K562 (cell line): Measurements from ENCODE around the gene GPR35. TPM values are rescaled to one million over a fixed set of nuclear protein-coding genes. Genes with fewer than 3 reads are reported as not detected.

ENCODE experiments used
- ATAC-seq: fragments of 200-7000 bp; cut with Tn5 transposase; 3 replicates; pipeline ENCODE4 v1.9.1; 2020; ENCODE audit warnings: moderate library complexity
- BruUV-seq: library from RNA; stranded (reverse); fragments of 400-500 nt; replicated peaks from 2 replicates; lab custom pipeline; 2021; lab: Mats Ljungman, UMichigan
- CTCF ChIA-PET: fragments of 300-600 bp; formaldehyde crosslinking; extraction: SDS; loops from one replicate; lab custom pipeline; 2021; ENCODE audit warnings: low intra/inter-chr PET ratio; lab: Yijun Ruan, JAX
- POLR2A ChIA-PET: fragments of 300-600, 350-650 bp; sonication (Branson Sonifier 250); formaldehyde crosslinking; extraction: SDS; loops from one replicate; lab custom pipeline; 2021; ENCODE audit warnings: antibody characterized with exemption, inconsistent platforms; lab: Yijun Ruan, JAX
- DNase-seq, 4 experiments: peaks; one replicate each; pipeline versions ENCODE4 v3.0.0 to v3.0.0-alpha.2; 2011 to 2018; ENCODE audit warnings: low spot score in 3 of 4, mixed read lengths in 3 of 4; ENCODE audit errors: extremely low read depth in 1 of 4
- FAIRE-seq: peaks from 2 replicates; lab custom pipeline; 2011; peaks lifted over from hg19 to GRCh38; lab: Jason Lieb, UNC
- H2AFZ ChIP-seq: 2 replicates; pipeline ENCODE4 v1.6.0; 2011; ENCODE audit warnings: low read depth, low read length, control low read depth, inconsistent platforms
- H3K27ac ChIP-seq: fragments of 200-600 bp; 3 replicates; pipeline ENCODE4 v1.8.0; 2011; ENCODE audit warnings: low read depth, mild to moderate bottlenecking, control low read depth, inconsistent platforms, low read length, moderate library complexity, mixed read lengths; ENCODE audit errors: extremely low read depth
- H3K27me3 ChIP-seq, 2 experiments: fragments of 300-600 bp in 1 of 2; 2 replicates in 1 of 2; 3 replicates in 1 of 2; pipeline versions ENCODE4 v1.6.0 to v1.8.0; 2011; ENCODE audit warnings: inconsistent platforms in 2 of 2, low read length in 2 of 2, mild to moderate bottlenecking in 1 of 2, mixed read lengths in 1 of 2, moderate library complexity in 1 of 2; ENCODE audit not compliant: control insufficient read depth in 2 of 2, insufficient read depth in 2 of 2
- H3K36me3 ChIP-seq: fragments of 300-600 bp; 3 replicates; pipeline ENCODE4 v1.8.0; 2011; ENCODE audit warnings: mild to moderate bottlenecking, low read length, inconsistent platforms; ENCODE audit not compliant: control insufficient read depth, insufficient read depth
- H3K4me1 ChIP-seq, 2 experiments: fragments of 200-600 bp in 1 of 2; replicated peaks in 1 of 2; 2 replicates in 1 of 2; 3 replicates in 1 of 2; pipeline versions ENCODE4 v1.5.1 to v1.8.0; 2011; ENCODE audit warnings: inconsistent platforms in 2 of 2, low read length in 2 of 2, mild to moderate bottlenecking in 1 of 2, mixed read lengths in 1 of 2, moderate library complexity in 1 of 2; ENCODE audit not compliant: control insufficient read depth in 2 of 2, insufficient read depth in 2 of 2
- H3K4me2 ChIP-seq: 2 replicates; pipeline ENCODE4 v1.6.1; 2011; ENCODE audit warnings: low read length, control low read depth, inconsistent platforms, mixed read lengths; ENCODE audit not compliant: insufficient read depth
- H3K4me3 ChIP-seq: fragments of 200-600 bp; sonication (generic), shearing (Covaris generic); 2 replicates; pipeline ENCODE4 v1.5.1; 2016; ENCODE audit warnings: control low read depth, inconsistent platforms
- H3K79me2 ChIP-seq: fragments of 200-600 bp; 3 replicates; pipeline ENCODE4 v1.8.0; 2011; ENCODE audit warnings: low read length, inconsistent platforms; ENCODE audit not compliant: control insufficient read depth, insufficient read depth
- H3K9ac ChIP-seq, 2 experiments: 2 replicates each; pipeline versions ENCODE4 v1.6.0 to v1.6.1; 2011; ENCODE audit warnings: low read depth in 2 of 2, low read length in 2 of 2, control low read depth in 1 of 2, inconsistent platforms in 1 of 2, mild to moderate bottlenecking in 1 of 2, mixed read lengths in 1 of 2; ENCODE audit not compliant: insufficient read depth in 1 of 2
- H3K9me1 ChIP-seq: one replicate; pipeline ENCODE4 v1.6.0; 2011; ENCODE audit warnings: inconsistent platforms, mild to moderate bottlenecking, low read length, moderate library complexity; ENCODE audit not compliant: control insufficient read depth, insufficient read depth
- H3K9me3 ChIP-seq: replicated peaks from 2 replicates; pipeline ENCODE4 v1.5.1; 2011; ENCODE audit warnings: low read depth, low read length, inconsistent platforms; ENCODE audit not compliant: control insufficient read depth, insufficient read depth
- H4K20me1 ChIP-seq: replicated peaks from 2 replicates; pipeline ENCODE4 v1.6.1; 2011; ENCODE audit warnings: low read length, inconsistent platforms, mixed read lengths; ENCODE audit not compliant: control insufficient read depth, insufficient read depth
- CHD1 ChIP-seq: fragments of 200-600 bp; sonication (generic); IDR thresholded peaks from one replicate; pipeline ENCODE4 v1.6.1; 2012; ENCODE audit warnings: mild to moderate bottlenecking, moderate library complexity, low read length, inconsistent platforms
- FOS ChIP-seq: IDR thresholded peaks from 3 replicates; pipeline ENCODE4 v1.6.1; 2011; ENCODE audit not compliant: insufficient read length; ENCODE audit errors: extremely low read depth
- HDAC2 ChIP-seq: fragments of 450-650 bp; IDR thresholded peaks from 2 replicates; pipeline ENCODE4 v1.6.1; 2016; ENCODE audit warnings: mild to moderate bottlenecking
- LCOR ChIP-seq: sonication (generic); formaldehyde crosslinking; IDR thresholded peaks from 2 replicates; pipeline ENCODE4 v1.8.0; 2022; ENCODE audit warnings: mild to moderate bottlenecking, missing genetic modification reagents
- SAFB2 ChIP-seq: fragments of 200-400 bp; formaldehyde crosslinking; IDR thresholded peaks from 2 replicates; pipeline ENCODE4 v1.6.1; 2018; ENCODE audit warnings: borderline replicate concordance, low read length, low read depth, moderate library complexity; ENCODE audit not compliant: severe bottlenecking
- SIRT6 ChIP-seq: IDR thresholded peaks from one replicate; pipeline ENCODE4 v1.6.1; 2012; ENCODE audit warnings: low read depth, mild to moderate bottlenecking, control low read depth, inconsistent platforms, low read length, moderate library complexity
- SMARCC2 ChIP-seq: fragments of 450-650 bp; IDR thresholded peaks from 2 replicates; pipeline ENCODE4 v1.6.1; 2017; ENCODE audit warnings: antibody characterized with exemption, moderate library complexity, mild to moderate bottlenecking, low read depth
- ZNF551 ChIP-seq: fragments of 250-450 bp; sonication (Bioruptor Pico); IDR thresholded peaks from 2 replicates; pipeline ENCODE4 v1.5.0; 2021; ENCODE audit warnings: mild to moderate bottlenecking, moderate library complexity
- ZNF586 ChIP-seq: fragments of 450-650 bp; formaldehyde crosslinking; conservative IDR thresholded peaks from 2 replicates; pipeline ENCODE4 v1.4.0; 2020; ENCODE audit warnings: mild to moderate bottlenecking, moderate library complexity
- ZNF76 ChIP-seq: fragments of 250-450 bp; sonication (Bioruptor Pico); IDR thresholded peaks from 2 replicates; pipeline ENCODE4 v1.4.0; 2020; ENCODE audit warnings: mild to moderate bottlenecking, moderate library complexity, borderline replicate concordance
- ZNF778 ChIP-seq: fragments of 450-650 bp; formaldehyde crosslinking; IDR thresholded peaks from 2 replicates; pipeline ENCODE4 v1.4.0; 2020; ENCODE audit warnings: mild to moderate bottlenecking, moderate library complexity
- WGBS: fragments of 100-300 bp; shearing (Covaris generic); methylation state at CpG from one replicate; pipeline ENCODE4 v1.1.6; 2016; ENCODE audit warnings: low coverage, mixed read lengths; ENCODE audit not compliant: insufficient coverage; ENCODE audit errors: missing lambda C conversion rate; 5-methylcytosine and 5-hydroxymethylcytosine counted together
- in situ Hi-C: fragments of 300-500 bp; cut with MboI; formaldehyde crosslinking; loops from 4 replicates; pipeline ENCODE4 v1.15.0; 2018; ENCODE audit warnings: inconsistent platforms, mixed read lengths
- intact Hi-C: fragments of 100-400 bp; cut with micrococcal nuclease; formaldehyde crosslinking; loops from 2 replicates; pipeline ENCODE4 v1.14.2; 2022
- polyA plus RNA-seq, 8 experiments: library from polyadenylated mRNA; depleted of rRNA in 4 of 8; stranded (reverse) in 5 of 8; unstranded in 3 of 8; fragments of >200 nt; fragmentation: Nextera tagmentation in 2 of 8; fragmentation: Illumina TruSeq in 1 of 8; extraction: Ambion mirVana in 2 of 8; extraction: Trizol in 1 of 8; gene quantifications; 2 replicates each; pipeline versions ENCODE4 v1.2.1 to v1.2.3, GENCODE V29; 2011 to 2014; ENCODE audit warnings: inconsistent platforms in 1 of 8, missing spikeins in 1 of 8
- total RNA-seq, 7 experiments: library from RNA; depleted of rRNA in 6 of 7; stranded (reverse); fragments of >200 nt in 6 of 7; fragmentation: Illumina TruSeq in 2 of 7; extraction: Trizol in 2 of 7; gene quantifications; 2 replicates each; pipeline versions ENCODE4 v1.2.1 to v1.2.3, GENCODE V29; 2011 to 2021; ENCODE audit warnings: low replicate concordance in 1 of 7
- TF ChIP-seq, protein P1 (sequence below), 2 experiments: fragments of 450-650 bp in 1 of 2; sonication (generic) in 1 of 2; formaldehyde crosslinking; conservative IDR thresholded peaks; 2 replicates each; pipeline versions ENCODE4 v1.4.0 to v1.8.1; 2020 to 2022; ENCODE audit warnings: mild to moderate bottlenecking in 1 of 2, missing genetic modification reagents in 1 of 2
- TF ChIP-seq, protein P2 (sequence below): sonication (generic); formaldehyde crosslinking; IDR thresholded peaks from 2 replicates; pipeline ENCODE4 v1.8.0; 2023; ENCODE audit warnings: mild to moderate bottlenecking, missing genetic modification reagents

GPR35 gene
- total and polyA plus RNA-seq, 9 of the 15 experiments (the other 6 are each of a cell fraction or from before 2014, with no cell fraction given): 0.04 to 0.50 (median 0.29) TPM; not detected in 3

DNA sequence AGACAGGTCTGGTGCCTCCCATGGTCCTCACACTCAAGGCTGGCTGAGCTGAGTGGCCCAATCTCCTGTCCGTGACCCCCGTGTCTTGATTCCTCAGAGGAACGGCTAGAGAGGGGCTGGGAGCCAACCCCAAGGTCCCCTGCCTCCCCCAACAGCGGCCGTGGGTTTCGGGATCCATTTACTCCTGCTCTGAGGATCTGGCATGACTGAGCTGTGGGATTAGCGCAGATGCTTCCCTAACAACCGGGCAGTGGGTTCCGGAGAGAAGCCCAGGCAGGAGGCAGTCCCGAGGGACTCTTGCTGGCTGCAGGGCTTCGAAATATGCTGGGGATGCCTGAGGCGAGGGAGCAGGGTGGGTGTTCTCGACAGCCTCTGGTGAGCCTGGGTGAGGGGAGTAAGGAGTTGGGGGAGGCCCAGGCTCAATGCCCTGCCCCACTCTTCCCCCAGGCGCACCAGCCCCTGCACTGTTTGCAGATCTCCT lies 18.9 kb downstream of the GPR35 start:
- no peak overlapping the region for H2AFZ ChIP-seq
- DNase-seq: no peak
- H3K9me3 ChIP-seq: no peaks in the 10 kb centered on the region
- no peaks in the 10 kb centered on the region for H3K79me2 ChIP-seq
- no peak overlapping the region for H3K27ac ChIP-seq
- in situ Hi-C loops (no loop called here), intact Hi-C loops (no loop called here)
- WGBS: 0% methylated on average over 9 of the region's 14 CpGs
- POLR2A ChIA-PET: interaction anchor here (1.1 kb wide), 1 partner anchor 19 kb away, joined by 3 read pairs; the partner anchor contains the start of gene GPR35
- CTCF ChIA-PET: no interaction called here
- H3K27me3 ChIP-seq: peaks cover 12 to 61% of the 10 kb centered on the region in 2 experiments; a peak in 4 of 5 replicates
- TF ChIP-seq FOS: no peak
- FAIRE-seq: no peak
- H3K9ac ChIP-seq: no peak overlapping the region
- no peaks in the 10 kb centered on the region for H3K36me3 ChIP-seq
- H3K9me1 ChIP-seq: no peaks in the 10 kb centered on the region
- no TSS peak for BruUV-seq
- no peak overlapping the region for H3K4me2 ChIP-seq
- no peaks in the 10 kb centered on the region for H4K20me1 ChIP-seq
- no peak overlapping the region for H3K4me3 ChIP-seq
- ATAC-seq: no peak
- H3K4me1 ChIP-seq: peaks cover 0 to 7% of the 10 kb centered on the region in 2 experiments; a peak in 1 of 5 replicates

DNA sequence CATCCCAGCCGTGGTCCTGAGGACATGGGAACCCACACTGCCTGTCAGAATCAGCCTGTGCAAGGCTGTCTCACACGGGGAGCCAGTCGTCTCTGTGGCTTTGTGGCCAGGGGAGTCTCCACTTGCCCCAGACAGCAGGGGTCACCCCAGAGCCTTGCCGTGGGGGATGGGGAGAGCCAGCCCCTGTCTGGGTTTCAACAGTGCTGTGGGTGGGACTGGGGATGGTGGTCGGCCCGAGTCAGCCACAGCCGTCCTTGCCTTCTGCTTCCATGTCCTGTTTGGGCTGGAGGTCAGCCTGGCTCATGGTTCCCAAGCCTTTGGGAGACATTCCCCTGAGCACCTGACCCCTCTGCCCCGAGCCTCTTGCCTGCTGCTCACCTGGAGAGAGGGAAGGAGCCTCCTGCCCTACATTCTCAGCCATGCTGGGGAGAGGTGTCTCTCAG lies 19.6 kb downstream of the GPR35 start:
- no TSS peak for BruUV-seq

More for the DNA sequence above, 19.6 kb downstream of the GPR35 start:
- no peak for ATAC-seq
- H3K4me1 ChIP-seq: peaks cover 0 to 7% of the 10 kb centered on the region in 2 experiments; a peak in 1 of 5 replicates
- H3K27me3 ChIP-seq: peaks cover 12 to 55% of the 10 kb centered on the region in 2 experiments; a peak in 4 of 5 replicates
- no peaks in the 10 kb centered on the region for H3K9me3 ChIP-seq
- TF ChIP-seq ZNF586 (CRISPR knock-in tag): no peak
- no peak for TF ChIP-seq ZNF551 (CRISPR knock-in tag)
- no peak for TF ChIP-seq SIRT6
- no peak for TF ChIP-seq CHD1
- TF ChIP-seq, protein P1, sequence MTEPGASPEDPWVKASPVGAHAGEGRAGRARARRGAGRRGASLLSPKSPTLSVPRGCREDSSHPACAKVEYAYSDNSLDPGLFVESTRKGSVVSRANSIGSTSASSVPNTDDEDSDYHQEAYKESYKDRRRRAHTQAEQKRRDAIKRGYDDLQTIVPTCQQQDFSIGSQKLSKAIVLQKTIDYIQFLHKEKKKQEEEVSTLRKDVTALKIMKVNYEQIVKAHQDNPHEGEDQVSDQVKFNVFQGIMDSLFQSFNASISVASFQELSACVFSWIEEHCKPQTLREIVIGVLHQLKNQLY (CRISPR knock-in tag; conservative IDR thresholded peaks at IDR 0.05): no peak
- TF ChIP-seq HDAC2: no peak
- TF ChIP-seq LCOR (CRISPR knock-in tag): no peak
- no peak for TF ChIP-seq SAFB2
- TF ChIP-seq, protein P2, sequence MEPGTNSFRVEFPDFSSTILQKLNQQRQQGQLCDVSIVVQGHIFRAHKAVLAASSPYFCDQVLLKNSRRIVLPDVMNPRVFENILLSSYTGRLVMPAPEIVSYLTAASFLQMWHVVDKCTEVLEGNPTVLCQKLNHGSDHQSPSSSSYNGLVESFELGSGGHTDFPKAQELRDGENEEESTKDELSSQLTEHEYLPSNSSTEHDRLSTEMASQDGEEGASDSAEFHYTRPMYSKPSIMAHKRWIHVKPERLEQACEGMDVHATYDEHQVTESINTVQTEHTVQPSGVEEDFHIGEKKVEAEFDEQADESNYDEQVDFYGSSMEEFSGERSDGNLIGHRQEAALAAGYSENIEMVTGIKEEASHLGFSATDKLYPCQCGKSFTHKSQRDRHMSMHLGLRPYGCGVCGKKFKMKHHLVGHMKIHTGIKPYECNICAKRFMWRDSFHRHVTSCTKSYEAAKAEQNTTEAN (CRISPR knock-in tag): no peak
- no peak for TF ChIP-seq SMARCC2
- no peak for TF ChIP-seq ZNF76 (CRISPR knock-in tag)
- TF ChIP-seq ZNF778 (CRISPR knock-in tag): no peak
- TF ChIP-seq, all 486 proteins: peak for 0
- H3K36me3 ChIP-seq: no peaks in the 10 kb centered on the region
- FAIRE-seq (no peak), DNase-seq (no peak)
- H3K27ac ChIP-seq: no peak overlapping the region
- POLR2A ChIA-PET: no interaction called here
- in situ Hi-C loops: no loop called here
- H3K4me2 ChIP-seq: no peak overlapping the region
- H3K4me3 ChIP-seq: no peak overlapping the region
- 0% methylated on average over 7 of the region's 8 CpGs for WGBS
- no peak overlapping the region for H3K9ac ChIP-seq
- CTCF ChIA-PET: no interaction called here
- intact Hi-C loops: no loop called here
- H3K9me1 ChIP-seq: no peaks in the 10 kb centered on the region
- no peaks in the 10 kb centered on the region for H3K79me2 ChIP-seq
- no peak overlapping the region for H2AFZ ChIP-seq
- H4K20me1 ChIP-seq: no peaks in the 10 kb centered on the region
